Renal pelvis (tissue), 4 donors: ENCODE data around the gene PRRC2C. TPM values are rescaled to one million over a fixed set of nuclear protein-coding genes. Genes with fewer than 3 reads are reported as not detected.

Experiments
- DNase-seq: peaks from one replicate; pipeline ENCODE4 v3.0.0-alpha.2; 2013
- polyA plus RNA-seq, 3 donors: library from polyadenylated mRNA; unstranded; fragments of 120-200 nt; gene quantifications; one replicate each; pipeline ENCODE4 v1.2.1, GENCODE V29; 2013; ENCODE audit not compliant: insufficient read length in 3 of 3

Gene PRRC2C
- polyA plus RNA-seq, 3 donors = 125 to 147 (median 135) TPM

DNA sequence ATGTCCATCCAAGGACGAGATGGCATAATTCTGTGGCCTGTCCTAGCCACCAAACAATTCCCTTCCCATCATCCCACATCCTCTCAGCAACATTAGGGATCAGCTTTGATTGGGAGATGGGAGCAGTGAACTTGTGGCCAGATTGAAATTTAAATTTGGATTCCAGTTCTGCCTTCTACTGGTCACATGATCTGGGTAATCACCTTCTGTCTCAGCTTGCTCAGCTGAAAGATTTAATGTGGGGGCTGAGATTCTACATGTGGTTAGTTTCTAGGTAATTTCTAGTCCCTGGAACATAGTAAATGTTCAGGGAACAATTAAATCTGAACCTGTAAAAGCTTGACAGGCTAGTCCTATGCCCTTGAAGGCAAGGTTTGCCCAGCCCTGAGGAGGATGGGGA, 139.9 kb downstream of the PRRC2C start:
- no peak for DNase-seq

DNA sequence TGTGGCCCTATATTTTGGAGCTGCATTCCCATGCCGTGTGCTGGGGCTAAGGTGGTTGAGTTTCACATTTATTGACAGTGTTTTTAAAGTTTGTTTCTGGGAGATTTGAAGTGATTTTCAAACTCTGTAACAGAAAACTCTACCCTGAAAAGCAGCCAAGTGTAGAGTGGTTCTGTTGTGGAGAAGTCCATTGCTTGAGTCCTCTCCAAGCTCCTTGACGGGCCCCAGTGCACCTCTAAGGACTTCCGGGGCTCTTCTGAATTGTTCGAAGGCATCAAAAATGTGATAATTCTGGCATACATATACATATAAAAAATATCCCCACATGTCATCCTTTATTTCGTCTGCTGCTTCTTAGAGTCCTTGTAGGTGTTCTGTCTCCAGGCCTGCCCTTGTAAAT, 141.7 kb downstream of the PRRC2C start:
- no peak for DNase-seq

DNA sequence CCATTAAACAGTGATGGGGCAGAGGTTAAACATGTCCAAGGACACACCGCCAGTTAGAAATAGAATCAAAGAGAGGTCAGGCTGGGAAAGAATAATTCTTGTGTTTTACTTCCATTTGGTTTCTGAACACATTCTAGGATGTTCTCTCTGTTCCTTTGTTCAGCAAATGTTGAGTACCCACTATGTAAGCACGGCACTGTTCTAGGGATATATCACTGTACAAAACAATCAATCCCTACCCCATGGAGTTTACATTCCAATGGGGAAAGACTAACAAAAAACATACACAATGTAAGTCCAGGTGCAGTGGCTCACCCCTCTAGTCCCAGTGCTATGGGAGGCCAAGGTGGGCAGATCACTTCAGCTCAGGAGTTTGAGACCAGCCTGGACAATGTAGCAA, 142.9 kb downstream of the PRRC2C start:
- no peak for DNase-seq

DNA sequence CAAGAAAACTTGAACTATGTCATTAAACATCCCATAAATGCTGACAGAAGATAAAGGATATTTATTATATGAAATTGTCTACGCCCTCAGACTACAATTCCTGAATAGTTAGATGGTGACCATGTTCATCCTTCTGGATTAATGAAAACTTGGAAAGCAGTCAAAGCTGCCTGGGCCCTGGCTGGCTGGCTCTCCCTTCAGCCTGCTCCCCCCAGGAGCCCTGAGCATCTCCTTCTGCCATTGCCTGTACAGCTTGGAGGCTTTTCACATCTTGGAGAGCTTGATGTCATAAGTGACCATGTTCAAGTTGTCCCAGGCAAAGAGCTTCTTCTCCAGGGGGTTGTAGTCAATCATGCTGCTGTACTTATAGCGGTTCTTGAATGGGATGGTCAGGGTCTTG, 150.3 kb downstream of the PRRC2C start:
- no peak for DNase-seq

DNA sequence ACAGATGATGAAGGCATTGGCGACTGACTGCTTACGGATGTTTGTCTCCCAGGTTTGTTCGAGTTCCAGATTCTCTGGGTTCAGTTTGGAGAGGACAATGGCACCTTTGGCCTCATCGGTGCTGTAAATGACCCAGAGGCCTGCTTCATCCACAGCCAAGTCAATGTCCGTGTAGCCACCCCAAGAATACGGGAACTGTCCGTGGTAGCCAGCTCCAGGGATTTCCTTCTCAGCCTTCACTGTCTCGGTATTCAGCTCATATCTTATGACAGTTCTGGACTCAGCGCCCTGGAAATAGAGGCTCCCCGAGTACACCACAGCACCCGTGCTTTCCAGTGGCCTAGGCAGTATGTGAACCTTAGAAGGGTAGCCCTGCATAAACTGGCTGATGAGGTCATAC, 150.8 kb downstream of the PRRC2C start:
- no peak for DNase-seq

DNA sequence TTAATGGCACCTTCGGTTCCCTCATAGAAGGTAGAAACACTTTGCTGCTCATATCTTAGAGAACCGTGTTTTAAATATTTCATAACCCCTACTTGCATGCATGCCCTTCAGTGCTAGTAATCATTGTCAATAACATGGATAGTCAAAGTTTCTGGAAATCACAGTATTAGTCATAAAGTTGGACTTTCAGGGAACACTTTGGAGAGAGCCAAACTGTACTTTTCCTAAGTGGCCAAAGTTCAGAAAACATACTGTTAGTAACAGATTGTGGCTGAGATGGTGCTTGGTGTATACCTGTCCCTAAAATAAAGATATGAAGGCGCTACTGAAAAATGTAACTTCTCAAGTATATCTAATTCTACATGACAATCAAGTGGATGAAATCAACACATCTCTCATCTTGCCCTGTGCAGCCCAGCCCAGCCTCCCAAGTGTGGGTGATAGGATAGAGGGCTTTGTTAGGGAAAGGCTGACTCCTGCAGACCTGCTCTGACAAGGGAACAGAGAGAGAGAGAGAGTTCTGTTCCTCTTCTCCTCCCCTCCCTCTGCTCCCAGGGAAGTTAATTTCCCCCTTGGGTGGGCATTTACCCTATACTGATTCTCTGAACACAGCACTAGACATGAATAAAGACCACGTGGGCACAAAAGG, 152.7 kb downstream of the PRRC2C start:
- no peak for DNase-seq

DNA sequence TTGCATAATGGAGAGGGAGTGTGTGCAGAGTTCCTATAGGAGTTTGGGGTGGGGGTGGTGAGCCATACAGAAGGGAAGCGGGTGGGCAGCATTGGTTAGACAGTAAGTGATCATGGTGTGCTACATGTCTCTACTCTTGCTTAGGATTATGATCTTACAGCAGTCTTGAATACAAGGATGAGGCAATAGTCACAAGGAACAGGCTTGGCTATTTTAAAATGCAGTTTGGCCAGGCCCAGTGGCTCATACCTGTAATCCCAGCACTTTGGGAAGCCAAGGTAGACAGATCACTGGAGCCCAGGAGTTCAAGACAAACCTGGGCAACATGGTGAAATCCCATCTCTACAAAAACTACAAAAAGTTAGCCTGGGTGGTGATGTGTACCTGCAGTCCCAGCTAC, 154.9 kb downstream of the PRRC2C start:
- no peak for DNase-seq

DNA sequence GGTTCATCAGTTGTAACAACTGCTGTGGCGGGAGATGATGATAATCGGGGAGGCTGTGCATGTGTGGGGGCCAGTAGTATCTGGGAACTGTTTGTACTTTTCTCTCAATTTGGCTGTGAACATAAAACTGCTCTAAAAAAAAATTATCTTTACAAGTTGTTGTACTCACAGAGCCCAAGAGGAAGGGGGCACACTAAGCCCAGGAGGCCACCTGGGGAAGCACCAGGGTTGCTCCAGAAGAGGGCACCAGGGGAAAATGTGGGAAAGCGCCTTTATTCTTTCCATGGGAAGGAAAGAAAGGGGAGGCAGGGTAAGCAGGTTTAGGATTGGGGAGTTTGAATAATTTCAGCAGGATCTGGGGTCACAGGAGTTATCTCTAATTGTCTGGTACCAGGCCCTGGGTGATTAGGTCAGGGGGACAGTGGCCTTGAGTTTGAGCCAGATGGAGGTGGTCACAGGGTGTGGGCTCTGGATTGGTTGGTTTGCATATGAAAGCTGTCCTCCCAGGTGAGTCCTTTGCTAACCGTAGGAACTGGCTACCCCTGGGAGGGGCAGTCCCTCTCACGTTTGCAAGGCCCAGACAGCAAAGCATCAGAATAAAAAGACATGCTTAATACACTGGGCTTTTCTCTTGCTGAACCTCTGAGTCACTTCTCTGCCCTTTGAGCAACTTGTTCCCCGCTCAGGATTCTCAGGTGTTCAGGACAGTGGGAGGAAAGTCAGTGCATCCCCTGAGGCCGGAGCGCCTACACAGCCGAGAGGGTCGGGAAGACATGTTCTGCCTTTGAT, 155.9 kb downstream of the PRRC2C start:
- DNase-seq = no peak

DNA sequence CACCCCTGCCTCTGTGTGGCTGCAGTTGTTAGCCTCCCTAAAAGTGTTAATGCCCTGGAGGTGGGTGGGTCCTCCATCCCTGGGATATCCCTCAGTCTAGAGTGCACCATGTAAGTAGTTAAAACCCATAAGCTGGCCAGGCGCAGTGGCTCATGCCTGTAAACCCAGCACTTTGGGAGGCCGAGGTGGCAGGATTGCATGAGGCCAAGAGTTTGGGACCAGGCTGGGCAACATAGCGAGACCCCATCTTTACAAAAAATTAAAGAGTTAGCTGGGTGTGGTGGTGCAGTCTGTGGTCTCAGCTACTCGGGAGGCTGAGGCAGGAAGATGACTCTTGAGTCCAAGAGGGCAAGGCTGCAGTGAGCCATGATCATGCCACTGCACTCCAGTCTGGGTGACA, 156.9 kb downstream of the PRRC2C start:
- DNase-seq = no peak

Other genes starting within 250 kb of the PRRC2C start
- 100 to 1,000 TPM; 184 to 225 (median 199) TPM for gene FMO1, start 237.0 kb upstream of the PRRC2C start, polyA plus RNA-seq
- gene FMO4, start 171.3 kb upstream of the PRRC2C start, polyA plus RNA-seq = 10 to 100 TPM; 12.3 to 26.0 (median 15.1) TPM
- under 1 TPM; 0.57 to 0.90 (median 0.86) TPM for gene MYOCOS, start 136.7 kb downstream of the PRRC2C start, polyA plus RNA-seq
- under 1 TPM; 0.16 to 0.28 (median 0.18) TPM for gene MYOC, start 167.2 kb downstream of the PRRC2C start, polyA plus RNA-seq